ENCODE data around the gene PAGE2.
A peak's percentile ranks its signal among the peaks of the same experiment; 100 is the strongest.
"Not testable (repeated sequence)": the region's sequence is repeated elsewhere in the genome, so short reads cannot be mapped to it uniquely, and the experiment has no call there.

Gene PAGE2, protein sequence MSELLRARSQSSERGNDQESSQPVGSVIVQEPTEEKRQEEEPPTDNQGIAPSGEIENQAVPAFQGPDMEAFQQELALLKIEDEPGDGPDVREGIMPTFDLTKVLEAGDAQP

DNA sequence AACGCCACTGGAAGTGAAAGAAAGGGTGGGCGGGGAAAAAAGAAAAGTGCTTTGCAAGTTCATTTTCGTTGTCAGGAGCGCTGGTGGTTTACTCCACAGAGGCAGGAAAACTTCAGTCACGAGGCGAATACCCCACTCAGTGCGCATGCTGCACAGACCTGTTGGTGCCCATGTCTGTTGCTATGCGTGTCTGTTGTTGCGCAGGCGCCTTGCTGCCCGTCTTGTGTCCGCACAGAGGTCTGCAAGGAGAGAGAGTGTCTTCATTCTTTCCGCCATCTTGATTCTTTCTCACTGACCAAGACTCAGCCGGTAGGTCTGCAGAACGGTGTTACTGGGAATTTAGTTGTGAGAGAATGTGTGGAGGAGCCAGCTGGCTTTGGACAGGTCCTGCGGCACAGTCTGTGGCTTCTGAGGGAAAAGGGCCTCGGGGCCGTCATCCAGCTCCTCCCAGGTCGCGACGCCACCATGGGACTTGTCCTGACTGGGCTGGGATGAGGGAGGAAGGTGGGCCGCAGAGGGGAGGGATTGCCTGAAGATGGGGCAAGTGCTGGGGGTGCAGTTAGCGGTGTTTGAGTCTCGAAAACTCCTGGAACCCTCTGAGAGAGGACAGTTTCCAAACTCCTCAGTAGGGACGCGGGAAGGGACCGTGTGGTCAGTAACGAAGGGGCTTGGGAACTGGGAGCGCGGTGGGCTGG lies at the start of gene PAGE2:
TSS of gene PAGE2 (plus strand) at position 224 of the 695 bp plus-strand sequence. CDS start 1,003 bp downstream, outside the sequence.
- no peak for DNase-seq (ENCODE audit: extremely low read depth in 1 of 2, low read depth in 1 of 2)

DNA sequence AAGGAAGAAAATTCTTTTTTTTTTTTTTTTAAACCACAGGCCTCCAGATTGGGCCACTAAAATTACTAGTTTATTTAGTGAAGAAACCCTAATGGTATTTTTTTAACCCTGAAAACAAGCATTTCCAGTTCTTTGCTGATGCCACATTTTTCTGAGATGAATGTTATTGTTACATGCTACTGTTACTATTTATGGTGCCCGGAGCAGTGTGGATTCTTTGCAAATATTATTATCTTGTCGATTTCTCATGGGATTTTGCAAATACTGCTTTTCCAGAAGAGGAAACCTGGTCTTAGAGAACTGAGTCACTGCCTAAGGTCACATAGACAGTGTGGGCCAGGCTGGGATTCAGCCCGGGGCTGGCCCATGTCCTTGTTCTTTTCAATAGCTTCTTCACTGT lies 49.3 kb upstream of the PAGE2 start:
- no peak for DNase-seq (ENCODE audit: extremely low read depth in 1 of 2, low read depth in 1 of 2)

DNA sequence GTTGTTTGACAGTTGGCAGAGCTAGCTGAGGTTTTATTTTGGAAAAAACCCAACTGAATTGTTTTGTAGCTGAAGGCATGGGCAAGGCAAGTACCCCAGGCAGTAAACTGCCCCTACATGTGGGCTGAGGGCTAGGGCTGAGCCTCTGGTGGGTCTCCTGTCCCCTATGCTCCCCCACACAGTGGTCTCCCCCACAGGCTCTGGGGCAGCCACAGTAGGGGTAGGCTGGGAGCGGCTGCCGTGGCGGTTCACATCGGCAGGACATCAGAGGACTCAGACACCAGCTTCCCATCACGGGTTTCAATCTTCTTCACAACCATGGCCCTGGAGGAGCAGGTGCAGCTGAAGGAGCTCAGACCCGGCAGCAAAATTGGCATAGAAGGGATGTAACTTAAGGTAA lies 47.3 kb upstream of the PAGE2 start:
- DNase-seq (ENCODE audit: extremely low read depth in 1 of 2, low read depth in 1 of 2), result no peak

DNA sequence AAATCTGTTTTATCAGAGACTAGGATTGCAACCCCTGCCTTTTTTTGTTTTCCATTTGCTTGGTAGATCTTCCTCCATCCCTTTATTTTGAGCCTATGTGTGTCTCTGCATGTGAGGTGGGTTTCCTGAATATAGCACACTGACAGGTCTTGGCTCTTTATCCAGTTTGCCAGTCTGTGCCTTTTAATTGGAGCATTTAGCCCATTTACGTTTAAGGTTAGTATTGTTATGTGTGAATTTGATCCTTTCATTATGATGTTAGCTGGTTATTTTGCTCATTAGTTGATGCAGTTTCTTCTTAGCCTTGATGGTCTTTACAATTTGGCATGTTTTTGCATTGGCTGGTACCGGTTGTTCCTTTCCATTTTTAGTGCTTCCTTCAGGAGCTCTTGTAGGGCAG lies 38.2 kb upstream of the PAGE2 start:
- not testable (repeated sequence) for DNase-seq (ENCODE audit: extremely low read depth in 1 of 2, low read depth in 1 of 2)

DNA sequence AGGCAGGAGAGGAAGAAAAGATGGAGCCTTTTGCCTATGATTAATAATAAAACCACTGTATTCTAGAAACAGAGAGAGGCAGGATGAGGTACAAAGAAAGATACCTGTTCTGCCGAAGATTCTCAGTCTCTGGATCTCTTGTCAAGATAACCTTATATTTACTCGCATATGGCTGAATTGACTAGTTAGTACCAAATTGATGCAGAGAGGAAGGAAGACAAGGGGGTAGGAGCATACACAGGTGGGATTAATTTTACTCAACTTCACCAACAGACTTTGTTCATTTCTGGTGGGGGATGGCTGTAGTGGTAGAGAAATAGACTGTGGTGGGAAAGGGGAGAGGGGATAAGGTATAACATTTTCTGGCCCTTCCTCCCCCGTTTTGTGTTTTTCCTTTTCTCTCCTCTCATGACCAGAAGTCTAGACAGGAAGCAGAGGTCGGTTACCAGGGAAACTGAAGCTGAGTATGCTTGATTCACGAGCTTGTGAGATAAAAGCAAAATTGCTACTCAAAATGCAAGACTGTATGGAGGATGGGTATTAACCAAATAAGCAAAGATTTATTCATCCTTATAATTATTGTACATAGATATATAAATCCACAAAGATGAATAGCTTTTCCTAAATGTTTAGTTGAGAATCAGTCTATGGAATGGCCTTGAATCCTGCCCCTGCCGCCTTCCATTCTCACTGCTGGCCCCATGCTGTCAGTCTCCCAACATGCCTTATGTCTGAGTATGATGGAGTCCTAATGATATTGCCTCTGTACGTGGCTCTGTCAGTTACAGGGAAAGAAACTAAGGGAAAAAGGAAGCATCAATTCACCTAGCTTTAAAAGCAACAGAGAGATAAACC lies 31.8 kb upstream of the PAGE2 start:
- peak in 1 of 2 donors; percentile 2 for DNase-seq (ENCODE audit: extremely low read depth in 1 of 2, low read depth in 1 of 2)

DNA sequence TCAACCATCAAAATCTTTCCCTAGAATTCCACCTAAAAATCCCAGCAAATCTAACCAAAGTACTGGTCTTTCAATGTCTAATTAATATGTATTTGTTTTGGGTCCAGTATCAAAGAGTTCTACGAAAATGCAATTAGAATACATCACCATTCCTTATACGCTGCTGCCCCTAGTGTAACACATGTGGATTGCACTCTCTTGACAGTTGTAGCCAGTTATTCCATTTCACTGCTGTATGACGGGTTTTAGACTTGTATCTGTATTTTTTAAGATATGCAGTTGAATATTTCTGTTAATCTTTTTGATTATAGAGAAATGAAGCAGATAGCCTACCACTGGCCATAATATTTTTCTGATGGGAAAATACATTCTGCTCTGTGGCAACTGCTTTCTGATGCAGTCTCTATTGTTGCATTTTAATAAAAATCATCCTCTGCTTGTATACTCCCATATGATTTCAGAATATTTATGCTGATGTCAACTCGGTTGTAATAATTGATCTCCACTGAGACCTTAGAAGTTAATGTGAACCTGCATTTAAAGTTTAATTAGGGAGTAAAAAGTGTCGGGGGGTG lies 31.1 kb upstream of the PAGE2 start:
- no peak for DNase-seq (ENCODE audit: extremely low read depth in 1 of 2, low read depth in 1 of 2)

DNA sequence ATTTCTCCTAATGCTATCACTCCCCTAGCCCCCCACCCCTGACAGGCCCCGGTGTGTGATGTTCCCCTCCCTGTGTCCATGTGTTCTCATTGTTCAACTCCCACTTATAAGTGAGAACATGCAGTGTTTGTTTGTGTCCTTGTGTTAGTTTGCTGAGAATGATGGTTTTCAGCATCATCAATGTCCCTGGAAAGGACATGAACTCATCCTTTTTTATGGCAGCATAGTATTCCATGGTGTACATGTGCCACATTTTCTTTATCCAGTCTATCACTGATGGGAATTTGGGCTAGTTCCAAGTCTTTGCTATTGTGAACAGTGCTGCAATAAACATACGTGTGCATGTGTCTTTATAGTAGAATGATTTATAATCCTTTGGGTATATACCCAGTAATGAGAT lies 21.6 kb upstream of the PAGE2 start:
- not testable (repeated sequence) for DNase-seq (ENCODE audit: extremely low read depth in 1 of 2, low read depth in 1 of 2)

DNA sequence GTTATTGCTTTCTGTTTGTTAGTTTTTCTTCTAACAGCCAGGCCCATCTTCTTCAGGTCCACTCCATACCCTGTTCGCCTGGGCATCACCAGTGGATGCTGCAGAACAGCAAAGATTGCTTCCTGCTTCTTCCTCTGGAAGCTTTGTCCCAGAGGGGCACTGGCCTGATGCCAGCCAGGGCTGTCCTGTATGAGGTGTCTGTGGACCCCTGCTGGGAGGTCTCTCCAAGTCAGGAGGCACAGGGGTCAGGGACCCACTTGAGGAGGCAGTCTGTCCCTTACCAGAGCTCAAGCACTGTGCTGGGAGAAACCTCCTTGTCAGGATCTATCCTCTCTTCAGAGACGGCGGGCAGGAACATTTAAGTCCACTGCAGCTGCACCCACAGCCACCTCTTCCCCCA lies 16.5 kb upstream of the PAGE2 start:
- no peak for DNase-seq (ENCODE audit: extremely low read depth in 1 of 2, low read depth in 1 of 2)

DNA sequence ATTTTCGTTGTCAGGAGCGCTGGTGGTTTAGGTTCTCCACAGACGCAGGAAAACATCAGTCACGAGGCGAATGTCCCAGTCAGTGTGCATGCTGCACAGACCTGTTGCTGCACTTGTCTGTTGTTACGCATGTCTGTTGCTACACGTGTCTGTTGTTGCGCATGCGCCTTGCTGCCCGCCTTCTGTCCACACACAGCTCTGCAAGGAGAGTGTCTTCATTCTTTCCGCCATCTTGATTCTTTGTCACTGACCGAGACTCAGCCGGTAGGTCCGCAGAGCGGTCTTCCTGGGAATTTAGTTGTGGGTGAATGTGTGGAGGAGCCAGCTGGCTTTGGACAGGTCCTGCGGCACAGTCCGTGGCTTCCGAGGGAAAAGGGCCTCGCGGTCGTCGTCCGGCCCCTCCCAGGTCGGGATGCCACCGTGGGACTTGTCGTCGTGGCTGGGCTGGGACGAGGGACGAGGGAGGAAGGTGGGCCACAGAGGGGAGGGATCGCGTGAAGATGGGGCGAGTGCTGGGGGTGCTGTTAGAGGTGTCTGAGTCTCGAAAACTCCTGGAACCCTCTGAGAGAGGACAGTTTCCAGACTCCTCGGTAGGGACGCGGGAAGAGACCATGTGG lies 13.9 kb upstream of the PAGE2 start, which contains the start of gene PAGE2B:
TSS of gene PAGE2B (plus strand) at position 180 of the 617 bp plus-strand sequence. CDS start 1,012 bp downstream, outside the sequence.
- no peak for DNase-seq (ENCODE audit: extremely low read depth in 1 of 2, low read depth in 1 of 2)

DNA sequence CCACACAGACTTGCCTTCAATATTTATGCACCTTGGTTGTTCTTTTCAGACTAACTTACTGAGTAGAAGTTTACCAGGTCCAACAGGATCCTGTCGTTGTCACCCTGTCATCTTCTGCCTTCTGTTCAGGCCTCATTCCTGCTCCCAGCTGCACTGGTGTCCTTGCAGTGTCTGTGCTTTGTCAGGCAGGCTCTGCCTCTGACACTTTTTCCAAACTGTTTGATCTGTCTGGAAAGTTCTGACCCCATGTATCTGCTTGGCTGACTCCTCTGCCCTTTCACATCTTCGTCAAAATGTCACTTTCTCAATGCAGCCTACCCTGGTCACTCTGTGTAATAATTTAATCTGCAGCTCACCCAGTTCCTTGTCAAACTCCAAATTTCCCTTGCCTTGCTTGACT lies 9.9 kb downstream of the PAGE2 start:
- DNase-seq (ENCODE audit: extremely low read depth in 1 of 2, low read depth in 1 of 2), result no peak

DNA sequence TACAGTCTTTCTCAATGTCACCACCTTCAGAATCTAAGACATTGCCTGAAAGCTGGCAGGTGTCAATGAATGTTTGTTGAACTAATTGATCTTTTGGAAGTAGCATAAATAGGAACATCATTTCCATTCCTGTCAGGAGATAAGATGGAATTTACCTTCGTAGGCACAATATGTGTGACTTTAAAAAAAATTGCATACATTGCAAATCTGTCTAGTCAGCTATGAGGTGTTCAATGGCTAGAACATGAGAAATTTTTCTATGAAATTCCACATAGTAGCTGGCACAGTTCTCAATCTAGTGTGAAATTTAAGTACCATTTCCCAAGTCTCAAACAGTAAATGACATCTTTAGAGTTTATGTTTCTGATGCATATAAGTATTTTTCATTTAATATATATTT lies 10.3 kb downstream of the PAGE2 start:
- DNase-seq (ENCODE audit: extremely low read depth in 1 of 2, low read depth in 1 of 2), result no peak

DNA sequence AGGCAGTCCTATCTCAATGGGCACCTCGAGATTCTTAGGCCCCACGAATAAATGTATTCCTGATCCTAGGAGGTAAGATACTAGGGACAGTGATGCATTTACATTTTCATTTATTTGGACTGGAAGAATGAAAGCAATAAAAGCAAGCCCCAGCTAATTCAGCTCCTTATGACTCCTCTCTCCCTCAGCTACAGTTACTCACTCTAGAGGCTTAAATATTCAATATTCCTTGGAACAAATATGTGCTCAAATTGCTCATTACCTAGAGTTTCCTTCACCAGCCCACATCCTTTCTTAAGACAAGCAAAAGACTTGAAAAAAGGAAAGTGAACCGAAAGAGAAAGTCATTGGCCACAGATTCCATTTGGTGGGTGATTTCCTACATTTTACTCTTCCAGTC lies 13.9 kb downstream of the PAGE2 start:
- no peak for DNase-seq (ENCODE audit: extremely low read depth in 1 of 2, low read depth in 1 of 2)

DNA sequence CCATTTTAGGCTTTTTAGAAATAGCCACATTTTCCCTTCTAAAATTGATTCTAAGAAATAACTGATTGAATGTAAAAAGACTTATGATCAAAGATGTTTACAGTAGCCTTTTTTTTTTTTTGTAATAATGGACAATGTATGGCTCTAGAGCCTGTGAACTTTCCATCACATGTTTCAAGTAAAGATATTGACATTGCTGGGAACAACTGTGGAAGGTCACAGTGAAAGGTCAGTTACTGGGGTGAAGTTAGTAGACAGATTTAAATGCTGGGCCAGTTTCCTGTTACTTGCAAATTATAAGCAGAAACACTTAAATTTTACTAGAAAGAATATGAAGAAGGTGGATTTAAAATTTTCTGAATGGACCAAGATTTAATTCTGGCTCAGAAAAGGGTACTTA lies 18.4 kb downstream of the PAGE2 start:
- no peak for DNase-seq (ENCODE audit: extremely low read depth in 1 of 2, low read depth in 1 of 2)

DNA sequence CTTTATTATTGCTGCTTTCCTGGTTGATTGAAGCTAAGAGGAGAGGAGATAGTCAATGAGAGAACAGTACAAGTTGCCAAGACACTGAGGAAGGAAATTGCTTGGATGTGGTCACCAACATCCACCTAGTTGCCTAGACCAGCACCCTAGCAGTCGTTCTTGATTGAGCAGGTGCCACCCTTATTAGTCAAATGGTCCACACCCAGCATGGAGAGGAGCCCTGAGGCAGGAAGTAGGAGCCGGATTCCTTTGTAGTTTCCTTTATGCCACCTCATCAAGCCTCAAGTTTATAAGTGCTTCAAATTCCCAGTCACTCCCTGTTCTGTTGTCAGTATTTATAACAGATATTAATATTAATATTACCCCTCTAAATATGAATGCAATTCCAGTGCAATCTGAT lies 19.1 kb downstream of the PAGE2 start:
- no peak for DNase-seq (ENCODE audit: extremely low read depth in 1 of 2, low read depth in 1 of 2)

DNA sequence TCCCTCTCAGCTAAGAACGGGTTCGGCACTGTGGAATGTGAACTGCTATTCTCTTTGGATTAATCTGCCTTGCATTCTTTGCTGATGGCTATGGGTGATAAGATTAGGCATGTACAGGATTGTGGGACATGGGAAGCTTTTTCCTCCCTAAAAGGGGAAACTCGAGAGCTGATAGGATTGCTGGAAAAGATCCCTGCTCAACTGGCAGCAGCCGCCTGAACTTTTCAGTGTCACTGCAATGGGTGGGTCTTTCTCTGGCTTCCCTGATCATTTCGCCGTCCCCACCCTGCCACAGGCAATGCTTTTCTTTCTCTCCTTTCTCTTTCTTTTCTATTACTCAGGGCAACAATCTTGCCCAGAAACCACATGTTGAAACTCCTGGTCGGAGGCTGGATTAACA lies 20.5 kb downstream of the PAGE2 start:
- no peak for DNase-seq (ENCODE audit: extremely low read depth in 1 of 2, low read depth in 1 of 2)

DNA sequence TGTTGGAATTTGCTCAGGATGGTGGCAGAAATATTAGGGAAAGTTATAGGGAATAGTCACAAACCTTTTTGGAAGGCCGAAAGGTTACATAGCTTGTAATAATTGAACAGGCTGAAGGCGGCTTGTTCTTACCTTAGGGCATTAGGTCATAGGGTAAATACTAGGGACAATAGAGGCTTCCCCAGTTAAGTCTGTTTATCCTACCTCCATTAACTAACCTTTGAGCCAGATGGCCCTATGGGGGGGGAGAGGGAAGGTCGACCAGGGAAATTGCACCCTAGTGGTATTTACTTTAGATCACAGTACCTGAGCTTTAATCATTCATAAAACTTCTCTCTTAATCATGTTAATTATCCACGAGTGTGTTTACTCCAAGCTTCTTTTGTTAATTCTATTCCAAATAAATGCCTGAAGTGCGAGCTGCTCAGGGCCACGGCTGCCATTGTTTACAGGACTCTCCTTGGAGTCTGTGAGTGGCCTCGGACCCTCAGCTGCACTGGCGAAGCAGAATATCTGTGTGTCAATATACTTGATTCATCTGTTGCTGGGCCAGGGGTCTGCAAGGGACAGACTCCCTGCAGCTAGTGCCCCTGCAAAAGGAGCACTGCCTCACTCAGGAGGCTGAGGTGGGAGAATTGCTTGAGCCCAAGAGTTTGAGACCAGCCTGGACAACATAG lies 22.9 kb downstream of the PAGE2 start:
- no peak for DNase-seq (ENCODE audit: extremely low read depth in 1 of 2, low read depth in 1 of 2)

DNA sequence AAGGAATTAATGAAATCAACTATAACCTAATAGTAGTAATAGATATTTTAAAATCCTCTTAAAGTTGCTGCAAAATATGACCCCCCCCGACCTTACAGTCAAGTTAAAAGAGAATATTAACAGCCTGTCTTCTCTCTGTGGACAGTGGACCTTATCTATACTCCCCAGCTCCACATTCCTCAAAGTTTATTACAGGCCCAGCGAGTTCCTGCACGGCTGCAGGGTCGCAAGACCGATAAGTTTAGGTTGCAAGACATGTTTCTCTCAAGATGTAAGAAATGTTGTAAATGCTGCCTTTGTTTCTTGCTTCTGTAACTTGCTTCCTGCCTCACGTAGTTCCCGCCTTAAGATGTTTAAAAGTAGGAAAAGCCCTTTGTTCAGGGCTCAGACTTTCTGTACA lies 27.8 kb downstream of the PAGE2 start:
- not testable (repeated sequence) for DNase-seq (ENCODE audit: extremely low read depth in 1 of 2, low read depth in 1 of 2)

DNA sequence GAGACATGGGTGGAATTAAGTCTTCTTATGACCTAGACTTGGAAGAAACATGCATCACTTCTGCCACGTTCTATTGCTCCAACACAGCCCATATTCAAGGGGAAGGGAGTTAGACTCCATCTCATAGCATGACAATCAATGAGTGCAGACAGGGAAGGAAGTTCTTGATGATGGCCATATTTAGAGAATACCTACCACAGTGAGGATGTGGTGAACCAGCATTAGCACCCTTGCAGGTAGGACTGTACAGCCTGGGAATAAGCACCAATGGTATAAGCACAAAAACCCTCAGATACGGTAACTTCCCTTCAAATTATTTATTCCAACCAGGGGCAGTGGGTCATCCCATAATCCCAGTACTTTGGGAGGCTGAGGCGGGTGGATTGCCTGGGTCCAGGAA lies 29.8 kb downstream of the PAGE2 start:
- no peak for DNase-seq (ENCODE audit: extremely low read depth in 1 of 2, low read depth in 1 of 2)

DNA sequence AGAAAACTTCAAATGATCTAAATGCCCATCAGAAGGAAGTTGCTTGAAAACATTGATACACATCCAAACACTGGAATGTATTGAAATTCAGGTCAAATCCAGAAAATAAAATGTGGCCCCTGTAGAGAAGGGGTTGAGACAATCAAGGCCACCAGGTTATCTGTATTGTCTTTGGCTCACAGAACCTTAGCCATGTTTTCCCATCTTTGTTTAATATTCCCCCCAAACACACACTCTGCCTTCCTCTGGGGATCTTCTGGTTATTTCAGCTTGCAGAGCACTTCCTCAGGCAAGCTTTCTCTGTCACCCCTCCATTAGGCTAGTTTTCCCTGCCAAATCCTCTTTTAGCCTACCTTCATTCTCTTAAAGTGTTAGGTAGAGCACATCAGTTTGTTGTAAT lies 30.5 kb downstream of the PAGE2 start:
- DNase-seq (ENCODE audit: extremely low read depth in 1 of 2, low read depth in 1 of 2), result no peak

DNA sequence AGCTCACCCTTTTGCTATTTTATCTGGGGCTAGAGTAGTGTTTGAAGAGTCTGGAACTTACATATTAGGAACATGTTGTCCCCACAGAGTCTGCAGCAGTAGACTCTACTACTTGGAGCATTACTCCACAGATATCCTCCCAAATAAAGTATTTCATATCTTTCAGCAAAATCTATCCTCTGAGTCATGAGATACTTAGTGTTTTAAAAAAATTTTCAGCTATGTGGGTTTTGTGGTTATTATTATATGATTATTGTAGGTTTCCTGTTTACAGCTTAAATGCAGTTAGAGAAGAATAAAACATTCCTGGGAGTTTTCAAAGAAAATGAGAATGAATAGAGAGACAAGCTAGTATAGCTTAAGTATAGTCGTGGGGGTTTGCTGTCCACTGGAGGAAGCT lies 30.9 kb downstream of the PAGE2 start:
- no peak for DNase-seq (ENCODE audit: extremely low read depth in 1 of 2, low read depth in 1 of 2)

Measured in activated CD8-positive, alpha-beta memory T cell treated with anti-CD3 and anti-CD28 coated beads for 1 hour (primary cell).